GM23338 (cell line): ENCODE measurements around the gene OSBPL5. TPM values are rescaled to one million over a fixed set of nuclear protein-coding genes. Genes with fewer than 3 reads are reported as not detected.

ENCODE experiments used
- ATAC-seq: fragments of 200-7000 bp; cut with Tn5 transposase; 3 replicates; pipeline ENCODE4 v1.9.1; 2020
- DNase-seq: peaks from one replicate; pipeline ENCODE4 v3.0.0-alpha.2; 2015; ENCODE audit warnings: low spot score
- H2AFZ ChIP-seq: fragments of 200-600 bp; sonication (generic); 2 replicates; pipeline ENCODE4 v1.8.0; 2016; ENCODE audit warnings: antibody characterized with exemption, mild to moderate bottlenecking, moderate library complexity
- H3F3A ChIP-seq: fragments of 200-600 bp; sonication (generic); replicated peaks from 2 replicates; pipeline ENCODE4 v1.8.0; 2017; ENCODE audit warnings: antibody characterized with exemption, mixed run types, low read depth
- H3K27ac ChIP-seq: fragments of 200-600 bp; sonication (generic); 2 replicates; pipeline ENCODE4 v1.6.1; 2016; ENCODE audit warnings: low read depth
- H3K27me3 ChIP-seq: fragments of 200-600 bp; sonication (generic); 2 replicates; pipeline ENCODE4 v1.8.0; 2016; ENCODE audit warnings: mild to moderate bottlenecking, mixed run types, moderate library complexity; ENCODE audit not compliant: insufficient read depth
- H3K36me3 ChIP-seq: fragments of 200-600 bp; sonication (generic); 2 replicates; pipeline ENCODE4 v1.8.0; 2016; ENCODE audit warnings: mild to moderate bottlenecking; ENCODE audit not compliant: insufficient read depth
- H3K4me1 ChIP-seq: fragments of 200-600 bp; sonication (generic); 2 replicates; pipeline ENCODE4 v1.8.0; 2016; ENCODE audit warnings: mild to moderate bottlenecking, moderate library complexity; ENCODE audit not compliant: insufficient read depth
- H3K4me2 ChIP-seq: fragments of 200-600 bp; sonication (generic); 2 replicates; pipeline ENCODE4 v1.7.1; 2017; ENCODE audit warnings: mixed run types
- H3K4me3 ChIP-seq: fragments of 200-600 bp; sonication (generic); 2 replicates; pipeline ENCODE4 v1.6.1; 2016; ENCODE audit warnings: mixed run types
- H3K79me2 ChIP-seq: fragments of 200-600 bp; sonication (generic); replicated peaks from 2 replicates; pipeline ENCODE4 v1.8.0; 2017; ENCODE audit warnings: mild to moderate bottlenecking; ENCODE audit not compliant: insufficient read depth
- H3K9me2 ChIP-seq: fragments of 200-600 bp; sonication (generic); 2 replicates; pipeline ENCODE4 v1.8.0; 2017; ENCODE audit not compliant: insufficient read depth
- H4K20me1 ChIP-seq: fragments of 200-600 bp; sonication (generic); replicated peaks from 2 replicates; pipeline ENCODE4 v1.8.0; 2017; ENCODE audit warnings: mild to moderate bottlenecking; ENCODE audit not compliant: insufficient read depth
- H3K27ac Mint-ChIP-seq: 2 replicates; pipeline ENCODE4 v1.8.0; 2020; ENCODE audit warnings: inconsistent platforms, mild to moderate bottlenecking, moderate library complexity, mixed read lengths
- H3K27me3 Mint-ChIP-seq: 3 replicates; pipeline ENCODE4 v1.8.0; 2022; ENCODE audit warnings: low read depth, mild to moderate bottlenecking, moderate library complexity, mixed read lengths, inconsistent platforms; ENCODE audit not compliant: insufficient read depth, poor library complexity
- H3K36me3 Mint-ChIP-seq: 3 replicates; pipeline ENCODE4 v1.8.0; 2021; ENCODE audit warnings: low read depth, mild to moderate bottlenecking, inconsistent platforms, moderate library complexity, mixed read lengths
- H3K4me1 Mint-ChIP-seq: 3 replicates; pipeline ENCODE4 v1.8.0; 2020; ENCODE audit warnings: mild to moderate bottlenecking, inconsistent platforms, mixed read lengths
- H3K4me3 Mint-ChIP-seq: 3 replicates; pipeline ENCODE4 v1.8.0; 2021; ENCODE audit warnings: moderate library complexity, mild to moderate bottlenecking, inconsistent platforms, mixed read lengths
- H3K9me3 Mint-ChIP-seq: 3 replicates; pipeline ENCODE4 v1.8.0; 2020; ENCODE audit warnings: moderate library complexity, mild to moderate bottlenecking, inconsistent platforms, mixed read lengths
- CREB1 ChIP-seq: fragments of 250-450 bp; sonication (Bioruptor Pico); IDR thresholded peaks from 2 replicates; pipeline ENCODE4 v1.5.0; 2020; ENCODE audit warnings: low read depth, mild to moderate bottlenecking, moderate library complexity
- EZH2 ChIP-seq: fragments of 200-600 bp; sonication (generic); IDR thresholded peaks from one replicate; pipeline ENCODE4 v1.8.0; 2017; ENCODE audit warnings: antibody characterized with exemption, mild to moderate bottlenecking, low read depth; ENCODE audit not compliant: unreplicated experiment
- JUNB ChIP-seq: IDR thresholded peaks from one replicate; pipeline ENCODE4 v1.6.1; 2016; ENCODE audit warnings: antibody characterized with exemption; ENCODE audit not compliant: unreplicated experiment
- NANOG ChIP-seq: IDR thresholded peaks from 2 replicates; pipeline ENCODE4 v1.6.1; 2016; ENCODE audit warnings: antibody characterized with exemption, borderline replicate concordance
- POLR2AphosphoS5 ChIP-seq: IDR thresholded peaks from 2 replicates; pipeline ENCODE4 v1.6.1; 2016; ENCODE audit warnings: antibody characterized with exemption, low read depth
- STAT1 ChIP-seq: IDR thresholded peaks from one replicate; pipeline ENCODE4 v1.6.1; 2016; ENCODE audit warnings: antibody characterized with exemption; ENCODE audit not compliant: unreplicated experiment
- ZNF114 ChIP-seq: fragments of 250-450 bp; sonication (Bioruptor Pico); IDR thresholded peaks from 2 replicates; pipeline ENCODE4 v1.5.0; 2020; ENCODE audit warnings: mild to moderate bottlenecking, moderate library complexity
- ZNF462 ChIP-seq: fragments of 250-450 bp; sonication (Bioruptor Pico); IDR thresholded peaks from 2 replicates; pipeline ENCODE4 v1.5.0; 2020; ENCODE audit warnings: mild to moderate bottlenecking, moderate library complexity
- polyA plus RNA-seq: library from polyadenylated mRNA; unstranded; fragments of >200 nt; fragmentation: Nextera tagmentation; extraction: Ambion mirVana; gene quantifications from 2 replicates; pipeline ENCODE4 v1.2.1, GENCODE V29; 2016
- total RNA-seq: library from RNA; depleted of rRNA; stranded (reverse); fragments of >200 nt; shearing (Covaris generic); gene quantifications from 2 replicates; pipeline ENCODE4 v1.2.3, GENCODE V29; 2014
- TF ChIP-seq, protein P1 (sequence below), 2 experiments: fragments of 200-600 bp in 1 of 2; sonication (generic) in 1 of 2; conservative IDR thresholded peaks; 2 replicates each; pipeline versions ENCODE4 v1.5.1 to v1.6.1; 2016 to 2017; ENCODE audit warnings: antibody characterized with exemption in 2 of 2, low read depth in 2 of 2, mild to moderate bottlenecking in 2 of 2, moderate library complexity in 1 of 2

Gene OSBPL5
- total and polyA plus RNA-seq, 2 experiments from 2014 or later: 2.7 to 12.0 TPM

GRCh38 chr11:3208272-3208671 is 43.2 kb upstream of the OSBPL5 start:
- Histone ChIP-seq H3K4me1 (no peaks in the 10 kb centered on the region), H3K79me2 (no peaks in the 10 kb centered on the region), H3K9me2 (peaks cover 2% of the 10 kb centered on the region; the same call in 1 of the 2 replicates), H3K27ac (no peak overlapping the region), H3F3A (no peaks in the 10 kb centered on the region), H4K20me1 (no peaks in the 10 kb centered on the region), H3K4me3 (no peak overlapping the region), H3K36me3 (0 out of 2 replicates have a peak, but pooled peaks cover 4% of the 10 kb centered on the region), H2AFZ (no peak overlapping the region), H3K27me3 (peaks cover 17% of the 10 kb centered on the region), H3K4me2 (no peak overlapping the region)
- TF ChIP-seq POLR2AphosphoS5: no peak
- TF ChIP-seq, protein P1, sequence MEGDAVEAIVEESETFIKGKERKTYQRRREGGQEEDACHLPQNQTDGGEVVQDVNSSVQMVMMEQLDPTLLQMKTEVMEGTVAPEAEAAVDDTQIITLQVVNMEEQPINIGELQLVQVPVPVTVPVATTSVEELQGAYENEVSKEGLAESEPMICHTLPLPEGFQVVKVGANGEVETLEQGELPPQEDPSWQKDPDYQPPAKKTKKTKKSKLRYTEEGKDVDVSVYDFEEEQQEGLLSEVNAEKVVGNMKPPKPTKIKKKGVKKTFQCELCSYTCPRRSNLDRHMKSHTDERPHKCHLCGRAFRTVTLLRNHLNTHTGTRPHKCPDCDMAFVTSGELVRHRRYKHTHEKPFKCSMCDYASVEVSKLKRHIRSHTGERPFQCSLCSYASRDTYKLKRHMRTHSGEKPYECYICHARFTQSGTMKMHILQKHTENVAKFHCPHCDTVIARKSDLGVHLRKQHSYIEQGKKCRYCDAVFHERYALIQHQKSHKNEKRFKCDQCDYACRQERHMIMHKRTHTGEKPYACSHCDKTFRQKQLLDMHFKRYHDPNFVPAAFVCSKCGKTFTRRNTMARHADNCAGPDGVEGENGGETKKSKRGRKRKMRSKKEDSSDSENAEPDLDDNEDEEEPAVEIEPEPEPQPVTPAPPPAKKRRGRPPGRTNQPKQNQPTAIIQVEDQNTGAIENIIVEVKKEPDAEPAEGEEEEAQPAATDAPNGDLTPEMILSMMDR (conservative IDR thresholded peaks at IDR 0.05; ENCODE audit: low read depth in 2 of 2): no peak
- no peaks in the 10 kb centered on the region for H3K9me3 Mint-ChIP-seq
- no peaks in the 10 kb centered on the region for H3K36me3 Mint-ChIP-seq
- no peak for DNase-seq
- ATAC-seq: no peak
- H3K27ac Mint-ChIP-seq: no peak overlapping the region
- peaks cover 16% of the 10 kb centered on the region for H3K27me3 Mint-ChIP-seq
- H3K4me3 Mint-ChIP-seq: no peak overlapping the region
- no peaks in the 10 kb centered on the region; the same call in 2 of the 3 replicates for H3K4me1 Mint-ChIP-seq

DNA sequence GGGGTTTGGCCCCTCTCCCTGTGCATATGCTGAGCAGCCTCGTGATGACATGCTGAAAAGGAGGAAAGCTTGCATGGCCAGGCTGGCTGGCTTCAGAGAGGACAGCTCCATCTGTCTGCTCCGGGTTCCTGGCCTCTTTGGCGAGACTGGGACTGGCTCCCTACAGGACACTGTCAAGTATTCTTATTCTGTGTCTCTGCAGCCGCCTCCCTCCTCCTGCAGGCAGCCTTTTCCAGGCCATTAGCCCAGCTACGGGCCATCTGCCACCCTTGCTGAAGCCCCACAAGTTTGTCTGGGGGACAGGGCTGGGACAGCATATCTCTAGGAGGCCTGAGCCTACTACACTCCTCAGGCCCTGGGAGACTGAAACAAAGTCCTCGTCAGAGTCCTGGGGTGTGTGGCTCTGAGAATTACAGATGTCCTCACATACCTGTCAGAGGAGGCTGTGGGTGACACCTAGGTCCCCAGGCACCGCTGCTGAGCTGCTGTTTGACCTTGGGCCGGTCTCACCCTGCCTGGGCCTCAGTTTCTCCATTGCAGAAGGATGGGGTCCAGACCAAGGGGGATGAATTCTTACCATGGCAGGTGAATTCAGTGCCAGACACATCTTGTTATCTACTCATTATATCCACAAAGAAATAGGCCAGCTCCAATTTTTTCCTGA is 42.5 kb upstream of the OSBPL5 start:
- Histone ChIP-seq H3K4me1 (no peaks in the 10 kb centered on the region), H3K4me2 (no peak overlapping the region), H3K27me3 (peaks cover 23% of the 10 kb centered on the region), H3K4me3 (no peak overlapping the region), H3K9me2 (peaks cover 2% of the 10 kb centered on the region; the same call in 1 of the 2 replicates), H3K36me3 (0 out of 2 replicates have a peak, but pooled peaks cover 4% of the 10 kb centered on the region), H3K79me2 (no peaks in the 10 kb centered on the region), H3F3A (no peaks in the 10 kb centered on the region), H4K20me1 (no peaks in the 10 kb centered on the region), H3K27ac (no peak overlapping the region), H2AFZ (no peak overlapping the region)
- H3K27me3 Mint-ChIP-seq: peaks cover 22% of the 10 kb centered on the region
- H3K27ac Mint-ChIP-seq: no peak overlapping the region
- 0 out of 3 replicates have a peak, but pooled peaks cover under 1% of the 10 kb centered on the region for H3K4me1 Mint-ChIP-seq
- H3K36me3 Mint-ChIP-seq: no peaks in the 10 kb centered on the region
- no peak for ATAC-seq
- no peak for DNase-seq
- no peaks in the 10 kb centered on the region for H3K9me3 Mint-ChIP-seq
- no peak overlapping the region for H3K4me3 Mint-ChIP-seq
- TF ChIP-seq ZNF114 (CRISPR knock-in tag) (no peak), EZH2 (no peak), POLR2AphosphoS5 (no peak), CREB1 (no peak), NANOG (no peak), JUNB (no peak), ZNF462 (CRISPR knock-in tag) (no peak), STAT1 (no peak)
- TF ChIP-seq, protein P1 (conservative IDR thresholded peaks at IDR 0.05; ENCODE audit: low read depth in 2 of 2): no peak
